Lower leg skin (tissue), 3 donors: ENCODE data around the gene POLD4.

ENCODE experiments used
- POLR2A ChIP-seq, 2 donors: fragments of 450-650 bp; IDR thresholded peaks; one replicate each; pipeline ENCODE4 v1.6.1; 2016 to 2017; ENCODE audit warnings: antibody characterized with exemption in 2 of 2, mild to moderate bottlenecking in 1 of 2, moderate library complexity in 1 of 2
- TF ChIP-seq, protein P1 (sequence below), 3 donors: fragments of 450-650 bp; IDR thresholded peaks; one replicate each; pipeline ENCODE4 v1.5.1; 2016; ENCODE audit warnings: antibody characterized with exemption in 3 of 3, mild to moderate bottlenecking in 3 of 3, moderate library complexity in 2 of 3

DNA sequence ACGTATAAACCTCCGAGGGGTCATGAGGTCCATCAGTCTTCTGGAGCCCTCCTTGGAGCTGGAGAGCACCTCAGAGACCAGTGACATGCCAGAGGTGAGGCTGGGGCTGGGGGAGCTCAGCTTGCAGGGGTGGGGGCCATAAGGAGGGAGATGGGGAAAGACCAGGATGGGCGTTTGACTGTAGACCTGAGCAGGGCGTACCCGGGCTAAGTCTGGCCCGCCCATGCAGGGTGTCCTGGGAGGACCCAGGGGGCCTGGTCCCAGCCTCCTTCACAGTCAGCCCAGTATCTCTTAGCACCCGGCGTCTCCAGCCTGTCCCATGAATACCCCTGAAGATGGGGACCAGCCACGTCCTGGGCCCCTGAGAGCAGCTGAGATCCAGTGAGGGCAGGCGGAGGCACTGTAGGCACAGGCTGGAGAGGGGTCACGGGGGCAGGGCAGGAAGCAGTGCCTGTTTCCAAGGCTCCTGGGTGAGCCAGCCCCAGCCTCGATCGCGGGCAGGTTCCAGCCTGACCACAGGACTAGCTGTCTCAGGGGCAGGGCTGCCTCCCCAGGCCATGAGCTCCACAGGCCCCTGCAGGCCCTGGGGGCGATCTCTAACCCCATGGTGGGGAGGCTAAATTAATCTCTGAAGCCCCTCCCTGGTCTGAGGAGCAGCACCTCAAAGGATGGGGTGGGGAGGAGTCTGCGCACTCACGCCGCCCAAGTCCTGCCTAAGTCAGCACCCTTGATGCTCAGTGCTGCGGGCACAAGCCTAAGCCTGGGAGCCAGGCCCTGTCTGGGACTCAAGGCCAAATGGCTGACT lies 42.9 kb downstream of the POLD4 start:
- TF ChIP-seq, protein P1, sequence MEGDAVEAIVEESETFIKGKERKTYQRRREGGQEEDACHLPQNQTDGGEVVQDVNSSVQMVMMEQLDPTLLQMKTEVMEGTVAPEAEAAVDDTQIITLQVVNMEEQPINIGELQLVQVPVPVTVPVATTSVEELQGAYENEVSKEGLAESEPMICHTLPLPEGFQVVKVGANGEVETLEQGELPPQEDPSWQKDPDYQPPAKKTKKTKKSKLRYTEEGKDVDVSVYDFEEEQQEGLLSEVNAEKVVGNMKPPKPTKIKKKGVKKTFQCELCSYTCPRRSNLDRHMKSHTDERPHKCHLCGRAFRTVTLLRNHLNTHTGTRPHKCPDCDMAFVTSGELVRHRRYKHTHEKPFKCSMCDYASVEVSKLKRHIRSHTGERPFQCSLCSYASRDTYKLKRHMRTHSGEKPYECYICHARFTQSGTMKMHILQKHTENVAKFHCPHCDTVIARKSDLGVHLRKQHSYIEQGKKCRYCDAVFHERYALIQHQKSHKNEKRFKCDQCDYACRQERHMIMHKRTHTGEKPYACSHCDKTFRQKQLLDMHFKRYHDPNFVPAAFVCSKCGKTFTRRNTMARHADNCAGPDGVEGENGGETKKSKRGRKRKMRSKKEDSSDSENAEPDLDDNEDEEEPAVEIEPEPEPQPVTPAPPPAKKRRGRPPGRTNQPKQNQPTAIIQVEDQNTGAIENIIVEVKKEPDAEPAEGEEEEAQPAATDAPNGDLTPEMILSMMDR (IDR thresholded peaks at IDR 0.05) = no peak
- TF ChIP-seq POLR2A (IDR thresholded peaks at IDR 0.05) = no peak
